Measurements from ENCODE around the gene TAS2R9.
"Not testable (repeated sequence)": the region's sequence is repeated elsewhere in the genome, so short reads cannot be mapped to it uniquely, and the experiment has no call there.

The TAS2R9 gene

GRCh38 chr12:10811883-10812536 lies 2.0 kb upstream of the TAS2R9 start:
- H3K27ac Mint-ChIP-seq, result no peak overlapping the region
- H3K9me3 Mint-ChIP-seq, result no peaks in the 10 kb centered on the region
- peaks cover 6% of the 10 kb centered on the region for H3K4me1 Mint-ChIP-seq
- no peak for DNase-seq
- TF ChIP-seq, protein P1, sequence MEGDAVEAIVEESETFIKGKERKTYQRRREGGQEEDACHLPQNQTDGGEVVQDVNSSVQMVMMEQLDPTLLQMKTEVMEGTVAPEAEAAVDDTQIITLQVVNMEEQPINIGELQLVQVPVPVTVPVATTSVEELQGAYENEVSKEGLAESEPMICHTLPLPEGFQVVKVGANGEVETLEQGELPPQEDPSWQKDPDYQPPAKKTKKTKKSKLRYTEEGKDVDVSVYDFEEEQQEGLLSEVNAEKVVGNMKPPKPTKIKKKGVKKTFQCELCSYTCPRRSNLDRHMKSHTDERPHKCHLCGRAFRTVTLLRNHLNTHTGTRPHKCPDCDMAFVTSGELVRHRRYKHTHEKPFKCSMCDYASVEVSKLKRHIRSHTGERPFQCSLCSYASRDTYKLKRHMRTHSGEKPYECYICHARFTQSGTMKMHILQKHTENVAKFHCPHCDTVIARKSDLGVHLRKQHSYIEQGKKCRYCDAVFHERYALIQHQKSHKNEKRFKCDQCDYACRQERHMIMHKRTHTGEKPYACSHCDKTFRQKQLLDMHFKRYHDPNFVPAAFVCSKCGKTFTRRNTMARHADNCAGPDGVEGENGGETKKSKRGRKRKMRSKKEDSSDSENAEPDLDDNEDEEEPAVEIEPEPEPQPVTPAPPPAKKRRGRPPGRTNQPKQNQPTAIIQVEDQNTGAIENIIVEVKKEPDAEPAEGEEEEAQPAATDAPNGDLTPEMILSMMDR (IDR thresholded peaks at IDR 0.05), result no peak
- no peaks in the 10 kb centered on the region for H3K27me3 Mint-ChIP-seq (ENCODE audit: low read depth, poor library complexity)
- no peaks in the 10 kb centered on the region for H3K36me3 Mint-ChIP-seq (ENCODE audit: low read depth)
- no peak overlapping the region for H3K4me3 Mint-ChIP-seq

DNA sequence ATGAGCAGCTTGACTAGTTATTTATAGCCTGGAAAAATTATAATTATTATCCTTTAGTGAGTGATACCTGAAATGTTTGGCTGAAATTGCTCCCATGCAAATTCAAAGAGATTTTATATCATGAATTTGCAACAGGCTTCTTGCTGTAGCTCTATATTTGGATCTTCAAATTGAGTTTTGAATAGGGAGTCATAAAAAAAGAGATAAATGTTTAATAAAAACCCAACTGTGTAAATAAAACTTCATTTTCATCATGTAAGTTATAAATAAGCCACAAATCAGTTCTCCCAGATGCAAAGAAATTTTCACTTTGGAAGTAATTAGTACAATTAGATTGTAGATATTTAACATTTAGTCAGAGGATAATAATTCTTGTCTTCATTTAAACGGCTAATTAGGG lies 2.8 kb downstream of the TAS2R9 start, which contains the start of gene TAS2R8:
Gene TAS2R8, minus strand, starts transcription at position 101 of the 400 bp plus-strand sequence. CDS start 306 bp downstream, outside the sequence.
- no peaks in the 10 kb centered on the region for H3K27me3 Mint-ChIP-seq (ENCODE audit: low read depth, poor library complexity)
- TF ChIP-seq, protein P1 (IDR thresholded peaks at IDR 0.05), result no peak
- no peak within 1 kb of the TSS for H3K27ac Mint-ChIP-seq
- no peaks in the 10 kb centered on the region for H3K9me3 Mint-ChIP-seq
- no peak within 1 kb of the TSS for H3K4me3 Mint-ChIP-seq
- H3K4me1 Mint-ChIP-seq, result peaks cover 6% of the 10 kb centered on the region
- H3K36me3 Mint-ChIP-seq (ENCODE audit: low read depth), result no peaks in the 10 kb centered on the region
- no peak for DNase-seq

GRCh38 chr12:10802587-10802986 lies 7.4 kb downstream of the TAS2R9 start, which contains the start of gene TAS2R7:
TAS2R7 (minus strand) TSS chr12:10802627; CDS start chr12:10802570, 57 bp downstream.
- Mint-ChIP-seq H3K36me3 (ENCODE audit: low read depth) (no peaks in the 10 kb centered on the region), H3K4me3 (no peak within 1 kb of the TSS), H3K9me3 (no peaks in the 10 kb centered on the region), H3K27me3 (ENCODE audit: low read depth, poor library complexity) (no peaks in the 10 kb centered on the region), H3K27ac (no peak within 1 kb of the TSS), H3K4me1 (peaks cover 5% of the 10 kb centered on the region)
- DNase-seq, result no peak
- TF ChIP-seq, protein P1 (IDR thresholded peaks at IDR 0.05), result no peak

DNA sequence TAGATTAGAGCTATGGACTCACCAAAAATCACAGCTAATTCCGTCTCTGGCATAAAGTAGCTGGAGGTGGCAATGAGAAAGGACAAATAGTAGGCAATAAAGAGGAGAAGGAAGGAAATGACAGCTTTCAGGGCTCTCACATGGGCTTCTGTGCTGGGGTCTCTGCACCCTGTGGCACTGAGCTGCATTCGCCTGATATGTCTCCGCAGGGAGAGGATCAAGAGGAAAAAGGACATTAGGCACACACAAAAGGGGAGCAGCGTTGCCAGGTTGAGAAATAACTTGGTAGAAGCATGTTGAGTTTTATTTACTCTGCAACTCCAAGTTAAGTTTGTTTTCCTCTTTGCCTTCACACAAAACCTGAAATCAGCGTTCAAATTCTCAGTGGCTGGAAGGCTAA lies 8.2 kb downstream of the TAS2R9 start:
- Mint-ChIP-seq H3K27ac (no peak overlapping the region), H3K27me3 (ENCODE audit: low read depth, poor library complexity) (no peaks in the 10 kb centered on the region)
- no peak for DNase-seq

DNA sequence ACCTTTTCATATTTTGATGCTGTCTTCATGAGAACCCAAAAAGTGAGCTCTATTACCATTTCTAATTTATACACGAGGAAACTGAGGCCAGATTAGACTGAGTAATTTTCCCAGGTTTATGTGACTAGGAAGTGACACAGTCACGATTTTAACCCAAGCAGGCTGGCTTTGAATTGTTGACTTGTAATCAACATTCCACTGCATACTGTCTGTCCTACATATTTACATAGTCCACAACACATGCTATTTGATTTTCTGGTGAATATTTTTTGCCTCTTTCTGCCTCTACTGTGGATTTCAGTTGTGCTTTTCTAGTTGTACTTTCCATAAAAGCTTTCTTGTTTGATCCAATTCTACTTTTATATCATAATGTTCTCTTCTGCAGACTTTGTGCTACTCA lies 15.7 kb downstream of the TAS2R9 start:
- TF ChIP-seq, protein P1 (IDR thresholded peaks at IDR 0.05), result no peak
- H3K36me3 Mint-ChIP-seq (ENCODE audit: low read depth), result no peaks in the 10 kb centered on the region
- DNase-seq, result no peak
- H3K27ac Mint-ChIP-seq, result no peak overlapping the region
- H3K9me3 Mint-ChIP-seq, result no peaks in the 10 kb centered on the region
- H3K4me3 Mint-ChIP-seq, result no peak overlapping the region
- H3K27me3 Mint-ChIP-seq (ENCODE audit: low read depth, poor library complexity), result no peaks in the 10 kb centered on the region
- no peaks in the 10 kb centered on the region for H3K4me1 Mint-ChIP-seq

More for the DNA sequence above, 8.2 kb downstream of the TAS2R9 start:
- no peaks in the 10 kb centered on the region for H3K9me3 Mint-ChIP-seq
- TF ChIP-seq, protein P1 (IDR thresholded peaks at IDR 0.05), result no peak
- H3K4me1 Mint-ChIP-seq, result peaks cover 5% of the 10 kb centered on the region
- no peaks in the 10 kb centered on the region for H3K36me3 Mint-ChIP-seq (ENCODE audit: low read depth)
- no peak overlapping the region for H3K4me3 Mint-ChIP-seq

DNA sequence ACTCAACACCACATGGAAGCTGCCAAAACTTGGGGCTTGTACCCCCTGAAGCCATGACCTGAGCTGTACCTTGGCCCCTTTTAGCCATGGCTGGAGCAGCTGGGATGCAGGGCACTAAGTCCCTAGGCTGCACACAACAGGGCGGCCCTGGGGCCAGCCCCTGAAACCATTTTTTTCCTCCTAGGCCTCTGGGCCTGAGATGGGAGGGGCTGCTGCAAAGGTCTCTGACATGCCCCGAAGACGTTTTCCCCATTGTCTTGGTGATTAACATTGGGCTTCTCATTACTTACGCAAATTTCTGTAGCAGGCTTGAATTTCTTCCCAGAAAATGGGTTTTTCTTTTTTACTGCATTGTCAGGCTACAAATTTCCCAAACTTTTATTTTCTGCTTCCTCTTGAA lies 18.2 kb downstream of the TAS2R9 start:
- H3K36me3 Mint-ChIP-seq (ENCODE audit: low read depth); H3K4me3 Mint-ChIP-seq; H3K9me3 Mint-ChIP-seq; DNase-seq; H3K4me1 Mint-ChIP-seq; H3K27me3 Mint-ChIP-seq (ENCODE audit: low read depth, poor library complexity); H3K27ac Mint-ChIP-seq: not testable (repeated sequence)
